B cell (primary cell): ENCODE measurements around the gene PEAK1. TPM values are rescaled to one million over a fixed set of nuclear protein-coding genes. Genes with fewer than 3 reads are reported as not detected.

Experiments used
- ATAC-seq: fragments of 200-7000 bp; cut with Tn5 transposase; one replicate; pipeline ENCODE4 v1.10.0; 2021; ENCODE audit warnings: low read depth, mild to moderate bottlenecking, moderate number of reproducible peaks, moderate library complexity
- CTCF ChIA-PET: fragments of 350-600 bp; sonication (Branson Sonifier 250); formaldehyde crosslinking; loops from one replicate; lab custom pipeline; 2021; ENCODE audit warnings: antibody characterized with exemption, inconsistent platforms; lab: Charles Lee
- POLR2A ChIA-PET: fragments of 350-600 bp; sonication (Branson Sonifier 250); formaldehyde crosslinking; loops from one replicate; lab custom pipeline; 2021; ENCODE audit warnings: antibody characterized with exemption; lab: Charles Lee
- DNase-seq: peaks from one replicate; pipeline ENCODE4 v3.0.0; 2013
- H2AFZ ChIP-seq: 2 replicates; pipeline ENCODE4 v1.6.1; 2012; ENCODE audit warnings: mild to moderate bottlenecking, low read depth, low read length; ENCODE audit not compliant: insufficient read depth, poor library complexity, severe bottlenecking
- H3K27ac ChIP-seq, 2 donors: 1 replicate in 1 of 2; 2 replicates in 1 of 2; pipeline ENCODE4 v1.5.1; 2012 to 2013; ENCODE audit warnings: low read length in 2 of 2, mild to moderate bottlenecking in 2 of 2, moderate library complexity in 1 of 2
- H3K27me3 ChIP-seq, 4 experiments: fragments of 200-600 bp in 1 of 4; sonication (generic) in 1 of 4; replicated peaks in 1 of 4; 1 replicate in 2 of 4; 2 replicates in 2 of 4; pipeline versions ENCODE4 v1.6.1 to v1.7.0; 2013 to 2016; ENCODE audit warnings: low read length in 3 of 4, mild to moderate bottlenecking in 2 of 4, mixed read lengths in 1 of 4, moderate library complexity in 1 of 4; ENCODE audit not compliant: insufficient read depth in 4 of 4, control insufficient read depth in 3 of 4; ENCODE audit errors: control extremely low read depth in 1 of 4
- H3K36me3 ChIP-seq, 2 experiments: replicated peaks in 1 of 2; 1 replicate in 1 of 2; 2 replicates in 1 of 2; pipeline versions ENCODE4 v1.6.1 to v1.7.1; 2013; ENCODE audit warnings: low read length in 1 of 2; ENCODE audit not compliant: insufficient read depth in 2 of 2, control insufficient read depth in 1 of 2; ENCODE audit errors: control extremely low read depth in 1 of 2, extremely low read depth in 1 of 2
- H3K4me1 ChIP-seq, 2 donors: fragments of 200-600 bp in 1 of 2; sonication (generic) in 1 of 2; 1 replicate in 1 of 2; 2 replicates in 1 of 2; pipeline versions ENCODE4 v1.5.1 to v1.6.1; 2013 to 2017; ENCODE audit warnings: low read length in 2 of 2; ENCODE audit not compliant: control insufficient read depth in 2 of 2, insufficient read depth in 2 of 2
- H3K4me2 ChIP-seq: replicated peaks from 2 replicates; pipeline ENCODE3; 2012; ENCODE audit warnings: mild to moderate bottlenecking, low read depth, low read length; ENCODE audit not compliant: poor library complexity, severe bottlenecking
- H3K4me3 ChIP-seq, 5 experiments: fragments of 200-600 bp in 1 of 5; sonication (generic) in 1 of 5; 1 replicate in 3 of 5; 2 replicates in 2 of 5; pipeline versions ENCODE4 v1.5.1 to v1.7.0; 2011 to 2016; ENCODE audit warnings: low read length in 4 of 5, mild to moderate bottlenecking in 4 of 5, low read depth in 2 of 5, control low read depth in 1 of 5, moderate library complexity in 1 of 5; ENCODE audit not compliant: insufficient read depth in 1 of 5; ENCODE audit errors: control extremely low read depth in 1 of 5, extremely low read depth in 1 of 5
- H3K79me2 ChIP-seq: fragments of 200-600 bp; sonication (generic); one replicate; pipeline ENCODE4 v1.6.0; 2016; ENCODE audit warnings: low read length; ENCODE audit not compliant: control insufficient read depth, insufficient read depth
- H3K9ac ChIP-seq: fragments of 200-600 bp; sonication (generic); 2 replicates; pipeline ENCODE4 v1.6.1; 2017; ENCODE audit warnings: mild to moderate bottlenecking, low read length, moderate library complexity
- H3K9me3 ChIP-seq, 3 donors: one replicate each; pipeline versions ENCODE4 v1.6.1 to v1.7.1; 2013; ENCODE audit warnings: low read length in 2 of 3; ENCODE audit not compliant: control insufficient read depth in 2 of 3, insufficient read depth in 1 of 3; ENCODE audit errors: control extremely low read depth in 1 of 3
- H4K20me1 ChIP-seq: 2 replicates; pipeline ENCODE4 v1.6.0; 2012; ENCODE audit warnings: mild to moderate bottlenecking, low read length; ENCODE audit not compliant: insufficient read depth, control insufficient read depth, poor library complexity, severe bottlenecking
- H3K27ac Mint-ChIP-seq: one replicate; pipeline ENCODE4 v1.8.0; 2021; ENCODE audit warnings: mixed read lengths
- H3K27me3 Mint-ChIP-seq: one replicate; pipeline ENCODE4 v1.8.0; 2021; ENCODE audit warnings: mixed read lengths
- H3K4me1 Mint-ChIP-seq: one replicate; pipeline ENCODE4 v1.8.0; 2021; ENCODE audit warnings: mixed read lengths
- H3K4me3 Mint-ChIP-seq: one replicate; pipeline ENCODE4 v1.8.0; 2021; ENCODE audit warnings: mixed read lengths
- H3K9me3 Mint-ChIP-seq: one replicate; pipeline ENCODE4 v1.8.0; 2022; ENCODE audit warnings: mixed read lengths; ENCODE audit not compliant: insufficient read depth
- CTCF ChIP-seq: fragments of 200-600 bp; IDR thresholded peaks from one replicate; pipeline ENCODE4 v1.8.0; 2022; ENCODE audit warnings: antibody characterized with exemption, mild to moderate bottlenecking
- EZH2 ChIP-seq: IDR thresholded peaks from 2 replicates; pipeline ENCODE4 v1.6.1; 2012; ENCODE audit warnings: borderline replicate concordance, low read depth, mild to moderate bottlenecking, moderate library complexity, low read length; ENCODE audit not compliant: insufficient read depth, poor library complexity, severe bottlenecking
- WGBS: methylation state at CpG from one replicate; pipeline ENCODE4 v1.1.5; 2013; ENCODE audit warnings: missing lambda C conversion rate; ENCODE audit not compliant: insufficient coverage; 5-methylcytosine and 5-hydroxymethylcytosine counted together
- intact Hi-C: fragments of 100-400 bp; cut with micrococcal nuclease; formaldehyde crosslinking; loops from one replicate; pipeline ENCODE4 v1.10.0; 2022
- polyA plus RNA-seq: library from polyadenylated mRNA; depleted of rRNA; stranded (reverse); fragments of >200 nt; gene quantifications from 2 replicates; pipeline ENCODE4 v1.2.3, GENCODE V29; 2012
- total RNA-seq, 2 donors: library from RNA; stranded (reverse); fragments of 120-200 nt in 1 of 2; gene quantifications; 1 replicate in 1 of 2; 2 replicates in 1 of 2; pipeline versions ENCODE4 v1.2.3 to v1.2.4, GENCODE V29; 2013 to 2022

PEAK1 gene
- total and polyA plus RNA-seq, 2 donors (not counting 1 experiment from before 2014, with no cell fraction given) = 13.4 to 38.0 TPM

GRCh38 chr15:77354063-77354462, 65.8 kb downstream of the PEAK1 start:
- no peak for DNase-seq
- no peaks in the 10 kb centered on the region for H3K27me3 Mint-ChIP-seq
- H3K9me3 Mint-ChIP-seq = no peaks in the 10 kb centered on the region
- H3K4me1 Mint-ChIP-seq = peaks cover 3% of the 10 kb centered on the region
- no peak overlapping the region for H3K27ac Mint-ChIP-seq
- no peak overlapping the region for H3K27ac ChIP-seq
- H3K36me3 ChIP-seq = peaks cover 0 to 4% of the 10 kb centered on the region in 2 experiments
- no peak overlapping the region for H3K4me3 Mint-ChIP-seq
- no peak overlapping the region for H3K4me2 ChIP-seq
- no peak overlapping the region for H2AFZ ChIP-seq
- peaks cover 4% of the 10 kb centered on the region for H4K20me1 ChIP-seq
- POLR2A ChIA-PET = no interaction called here
- TF ChIP-seq CTCF = no peak
- H3K4me1 ChIP-seq = no peaks in the 10 kb centered on the region
- peaks cover 7% of the 10 kb centered on the region for H3K79me2 ChIP-seq
- ATAC-seq = no peak
- no peak overlapping the region for H3K4me3 ChIP-seq
- H3K9me3 ChIP-seq = no peaks in the 10 kb centered on the region
- intact Hi-C loops = no loop called here
- H3K27me3 ChIP-seq = no peaks in the 10 kb centered on the region
- no peak overlapping the region for H3K9ac ChIP-seq
- CTCF ChIA-PET = no interaction called here

- Mint-ChIP-seq H3K27me3 (no peaks in the 10 kb centered on the region), H3K4me1 (peaks cover 3% of the 10 kb centered on the region), H3K9me3 (no peaks in the 10 kb centered on the region), H3K4me3 (no peak overlapping the region), H3K27ac (no peak overlapping the region)
- Histone ChIP-seq H3K4me1 (no peaks in the 10 kb centered on the region), H3K27ac (no peak overlapping the region), H3K9ac (no peak overlapping the region), H3K4me3 (no peak overlapping the region), H3K27me3 (no peaks in the 10 kb centered on the region), H3K36me3 (peaks cover 0 to 4% of the 10 kb centered on the region in 2 experiments), H3K4me2 (no peak overlapping the region), H2AFZ (no peak overlapping the region), H4K20me1 (peaks cover 4% of the 10 kb centered on the region), H3K9me3 (no peaks in the 10 kb centered on the region), H3K79me2 (peaks cover 7% of the 10 kb centered on the region)
- no peak for DNase-seq
- ChIA-PET POLR2A (no interaction called here), CTCF (no interaction called here)
- no peak for ATAC-seq
- 94% methylated on average over 3 of the region's 4 CpGs for WGBS
- intact Hi-C loops = no loop called here
- TF ChIP-seq EZH2 = no peak
- TF ChIP-seq CTCF = no peak
Measured at GRCh38 chr15:77352887-77353286, 67.0 kb downstream of the PEAK1 start.
